GM19324 (cell line): ENCODE data around the gene RNF44.

ENCODE experiments used
- ATAC-seq: cut with Tn5 transposase; IDR thresholded peaks from one replicate; pipeline ENCODE4 v1.9.1; 2021; ENCODE audit warnings: mild to moderate bottlenecking, moderate library complexity; ENCODE audit not compliant: unreplicated experiment, low FRiP score

The RNF44 gene

DNA sequence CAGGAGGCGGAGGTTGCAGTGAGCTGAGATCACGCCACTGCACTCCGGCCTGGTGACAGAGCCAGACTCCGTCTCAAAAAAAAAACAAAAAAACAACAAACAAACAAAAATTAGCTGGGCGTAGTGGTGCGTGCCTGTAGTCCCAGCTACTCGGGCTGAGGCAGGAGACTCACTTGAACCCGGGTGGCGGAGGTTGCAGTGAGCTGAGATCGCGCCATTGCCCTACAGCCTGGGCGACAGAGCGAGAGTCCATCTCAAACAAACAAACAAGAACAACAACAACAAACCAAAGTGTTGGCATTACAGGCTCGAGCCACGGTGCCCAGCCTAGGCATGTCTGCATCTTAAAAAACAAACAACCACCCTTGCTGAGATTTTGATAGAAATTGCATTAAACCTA, 12.2 kb downstream of the RNF44 start:
- ATAC-seq = no peak

DNA sequence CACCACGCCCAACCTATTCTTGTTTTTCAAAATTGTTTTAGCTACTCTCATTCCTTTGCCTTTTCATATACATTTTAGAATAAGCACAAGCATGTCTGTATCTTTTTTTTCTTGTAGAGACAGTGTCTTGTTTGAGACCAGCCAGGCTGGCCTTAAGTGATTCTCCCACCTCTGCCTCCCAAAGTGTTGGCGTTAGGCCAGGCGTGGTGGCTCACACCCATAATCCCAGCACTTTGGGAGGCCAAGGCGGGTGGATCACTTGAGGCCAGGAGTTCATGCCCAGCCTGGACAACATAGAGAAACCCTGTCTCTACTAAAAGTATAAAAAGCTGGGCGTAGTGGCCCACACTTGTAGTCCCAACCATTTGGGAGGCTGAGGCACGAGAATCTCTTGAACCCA, 13.1 kb downstream of the RNF44 start:
- no peak for ATAC-seq

DNA sequence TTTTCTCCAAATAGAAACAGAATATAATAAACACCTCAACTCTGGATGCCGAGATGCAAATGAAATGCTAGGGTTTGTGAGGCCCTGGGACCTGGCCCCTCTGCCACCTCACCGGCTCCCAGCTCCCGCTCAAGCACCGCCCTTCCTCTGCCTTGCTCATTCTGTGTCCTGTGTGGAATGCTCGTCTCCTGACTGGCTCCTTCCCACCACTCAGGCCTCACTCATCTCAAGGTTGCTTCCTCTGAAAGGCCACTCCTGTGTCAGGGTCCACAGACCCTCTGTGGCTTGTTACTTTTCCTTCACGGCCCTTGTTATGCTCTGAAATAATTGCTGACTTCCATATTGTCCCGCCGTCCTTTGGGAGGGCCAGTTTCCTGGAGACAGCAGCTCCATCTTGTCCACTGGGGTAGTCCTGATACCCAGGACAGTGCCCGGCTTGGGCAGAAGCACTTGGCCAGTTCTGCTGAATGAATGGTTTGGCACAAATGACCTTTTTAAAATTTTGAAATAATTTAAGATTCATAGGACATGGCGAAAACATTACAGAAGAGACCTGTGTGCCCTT, 15.4 kb downstream of the RNF44 start:
- no peak for ATAC-seq

DNA sequence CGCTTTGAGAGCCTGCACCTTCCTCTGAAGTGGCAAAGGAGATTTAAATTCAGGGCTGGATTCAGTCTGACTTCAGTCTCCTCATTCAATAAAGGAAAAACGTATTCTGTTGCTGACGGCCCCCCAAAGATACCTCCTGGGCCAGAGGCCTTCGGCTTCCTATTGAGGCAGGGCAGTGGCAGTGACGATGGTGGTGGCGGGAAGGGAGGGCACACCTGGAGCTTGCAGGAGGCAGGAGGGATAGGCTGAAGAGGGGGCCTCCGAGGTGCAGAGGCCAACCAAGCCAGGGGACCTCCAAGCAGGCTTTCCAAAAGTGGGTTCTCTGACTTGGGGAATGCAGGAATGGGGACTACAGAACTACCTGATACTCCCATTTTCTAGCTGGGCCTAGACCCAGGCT, 15.9 kb downstream of the RNF44 start:
- ATAC-seq = no peak

DNA sequence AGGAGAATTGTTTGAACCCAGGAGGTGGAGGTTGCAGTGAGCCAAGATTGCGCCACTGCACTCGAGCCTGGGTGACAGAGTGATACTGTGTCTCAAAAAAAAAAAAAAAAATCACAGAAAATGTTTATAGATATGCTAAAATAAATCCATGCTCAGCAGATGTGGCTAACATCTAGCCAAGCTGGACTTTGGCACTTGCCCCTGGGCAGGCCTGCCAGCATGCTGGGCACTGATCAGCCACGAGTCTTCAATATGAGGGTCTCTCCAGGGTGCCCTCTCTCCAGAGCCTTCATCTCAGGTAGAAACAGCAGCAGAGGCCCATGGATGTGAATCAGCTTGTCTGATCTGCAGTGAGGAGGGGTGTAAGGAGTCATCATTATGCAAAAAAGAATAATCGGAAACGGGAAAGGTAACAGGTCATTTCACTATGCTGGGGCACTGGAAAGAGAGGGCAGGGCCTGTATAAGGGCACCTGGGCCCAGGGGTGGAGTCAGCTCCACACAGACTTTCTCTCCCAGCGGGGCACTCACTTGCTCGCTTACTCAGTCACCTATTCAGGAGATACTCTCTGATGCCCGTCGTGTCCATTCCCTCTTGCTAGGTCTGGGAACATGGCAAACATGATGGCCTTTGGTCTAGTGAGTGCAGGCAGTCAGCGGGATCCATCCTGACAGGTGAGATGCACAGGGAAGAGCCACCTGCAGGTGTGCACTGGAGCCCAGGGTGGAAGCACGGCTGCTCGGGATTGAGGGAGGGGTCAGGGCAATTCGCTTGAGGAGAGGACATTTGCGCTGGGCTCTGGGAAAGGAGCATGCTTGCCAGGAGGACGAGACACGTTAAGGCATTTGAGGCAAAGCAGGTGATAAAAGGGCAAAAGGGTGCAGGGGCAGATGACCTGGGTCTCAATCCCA, 17.1 kb downstream of the RNF44 start:
- ATAC-seq = no peak

DNA sequence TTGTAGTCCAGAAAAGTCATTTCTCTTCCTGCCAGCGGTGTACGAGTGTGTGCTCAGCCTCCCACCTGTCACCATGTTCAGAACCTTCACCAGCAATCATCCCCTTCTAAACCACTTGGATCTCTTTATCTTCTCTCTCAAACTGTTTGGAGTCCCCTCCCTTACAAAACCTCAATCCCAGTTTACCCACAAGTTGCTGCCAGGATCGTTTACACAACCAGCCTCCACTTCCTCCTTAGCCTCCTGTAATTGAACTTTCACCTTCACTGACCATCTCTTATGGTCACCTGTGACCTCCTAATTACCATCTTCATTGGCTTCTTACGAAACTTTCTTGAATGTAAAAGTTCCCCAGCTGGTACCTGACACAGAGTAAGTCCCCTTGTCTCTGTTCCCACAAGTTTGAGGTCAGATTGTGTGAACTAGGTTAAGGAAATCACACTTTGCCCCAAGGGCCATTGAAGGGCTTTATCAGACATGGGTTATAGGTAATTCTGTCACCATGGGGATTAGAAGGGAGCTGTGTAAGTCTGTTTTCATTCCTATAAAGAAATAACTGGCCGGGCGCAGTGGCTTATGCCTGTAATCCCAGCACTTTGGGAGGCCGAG, 20.0 kb downstream of the RNF44 start:
- no peak for ATAC-seq

DNA sequence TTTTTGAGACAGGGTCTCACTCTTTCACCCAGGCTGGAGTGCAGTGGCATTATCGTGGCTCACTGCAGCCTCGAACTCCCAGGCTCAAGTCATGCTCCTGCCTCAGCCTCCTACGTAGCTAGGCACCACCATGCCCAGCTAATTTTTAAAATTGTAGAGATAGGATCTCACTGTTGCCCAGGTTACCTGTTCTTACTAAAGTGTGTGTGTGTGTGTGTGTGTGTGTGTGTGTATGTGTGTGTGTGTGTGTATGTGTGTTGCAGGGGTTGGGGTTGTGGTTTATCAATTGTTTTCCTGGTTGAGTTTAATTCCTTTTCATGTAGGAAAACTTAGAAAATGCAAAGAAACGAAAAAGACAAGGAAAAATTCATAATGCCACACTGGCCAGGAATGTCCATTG, 21.8 kb downstream of the RNF44 start:
- ATAC-seq = no peak

DNA sequence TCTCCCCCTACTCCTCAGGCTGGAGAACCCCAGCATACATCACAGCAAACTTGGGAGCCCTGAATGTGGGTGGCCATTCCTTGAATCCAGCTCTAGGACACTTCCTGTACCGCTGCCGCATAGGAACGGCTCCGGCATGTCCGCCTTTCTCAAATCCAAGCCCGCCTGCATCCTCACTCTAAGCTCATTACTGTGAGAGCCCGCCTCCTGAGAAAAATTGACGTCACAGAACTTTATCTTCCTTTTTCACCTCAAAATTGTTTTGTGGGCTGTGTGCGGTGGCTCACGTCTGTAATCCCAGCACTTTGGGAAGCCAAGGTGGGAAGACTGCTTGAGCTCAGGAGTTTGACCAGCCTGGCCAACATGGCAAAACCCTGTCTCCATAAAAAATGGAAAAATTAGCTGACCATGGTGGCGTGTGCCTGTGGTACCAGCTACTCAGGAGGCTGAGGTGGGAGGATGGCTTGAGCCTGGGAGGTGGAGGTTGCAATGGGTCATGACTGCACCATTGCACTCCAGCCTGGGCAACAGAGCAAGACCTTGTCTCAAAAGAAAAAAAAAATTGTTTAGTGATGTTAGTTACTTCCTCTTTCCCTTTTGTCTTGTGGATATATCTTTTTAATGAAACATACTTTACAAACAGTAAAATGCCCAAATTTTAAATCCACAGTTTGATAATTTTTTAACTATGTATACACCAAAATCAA, 22.8 kb downstream of the RNF44 start:
- no peak for ATAC-seq

DNA sequence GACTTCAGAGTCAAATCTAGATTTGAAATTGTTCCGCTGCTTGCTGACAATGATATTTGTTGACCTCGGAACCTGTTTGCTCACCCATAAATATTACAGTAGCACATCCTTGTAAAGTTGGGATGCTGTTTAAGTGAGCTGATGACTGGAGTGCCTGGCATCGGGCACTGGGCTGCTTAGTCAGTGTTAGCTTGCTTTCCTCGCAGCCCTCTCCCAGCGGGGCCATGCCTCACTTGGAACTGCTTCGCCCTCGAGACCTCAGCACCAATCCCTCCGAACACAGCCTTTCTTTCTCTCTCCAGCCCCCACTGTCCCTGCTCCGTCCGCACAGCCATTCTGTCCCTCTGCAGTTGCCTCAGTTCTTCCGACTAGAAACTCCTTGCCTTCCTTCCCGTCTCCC, 23.4 kb downstream of the RNF44 start:
- no peak for ATAC-seq

DNA sequence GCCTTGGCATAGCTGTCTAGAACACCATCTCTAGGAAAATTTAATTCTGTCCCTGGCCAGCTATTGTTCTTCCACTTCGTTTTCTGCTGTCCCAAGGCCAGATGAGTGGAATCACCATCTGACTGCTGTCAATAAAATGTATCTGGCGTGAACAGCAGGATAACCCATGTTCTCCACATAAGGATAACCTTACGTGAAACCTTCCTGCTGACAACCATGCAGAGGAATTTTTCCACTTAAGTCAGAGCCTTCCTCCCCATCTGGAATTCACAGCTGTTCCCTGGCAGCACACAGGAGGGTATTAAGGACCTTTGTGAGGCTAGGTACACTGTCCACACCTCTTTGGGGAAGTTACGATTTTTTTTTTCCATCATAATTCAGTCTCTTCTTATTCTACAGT, 28.6 kb downstream of the RNF44 start:
- no peak for ATAC-seq

DNA sequence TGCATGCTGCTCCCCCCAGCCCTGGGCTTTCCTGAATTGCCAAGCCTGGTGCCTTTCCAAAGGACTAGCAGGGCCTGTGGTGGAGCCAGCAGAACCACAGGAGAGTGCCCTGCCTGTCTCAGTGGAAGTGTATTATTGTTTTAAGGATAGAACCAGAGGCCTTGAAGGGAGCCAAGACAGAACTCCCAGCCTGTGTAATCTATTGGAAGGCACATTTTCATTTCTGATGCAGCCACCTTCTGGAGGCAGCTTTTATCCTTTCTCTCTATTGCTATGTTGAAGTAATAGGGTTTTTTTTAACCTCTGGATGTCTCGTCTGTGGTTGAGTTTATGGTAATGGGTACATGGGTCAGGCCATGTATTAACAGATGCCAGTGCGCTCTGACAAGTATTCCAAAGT, 29.3 kb downstream of the RNF44 start:
- no peak for ATAC-seq

DNA sequence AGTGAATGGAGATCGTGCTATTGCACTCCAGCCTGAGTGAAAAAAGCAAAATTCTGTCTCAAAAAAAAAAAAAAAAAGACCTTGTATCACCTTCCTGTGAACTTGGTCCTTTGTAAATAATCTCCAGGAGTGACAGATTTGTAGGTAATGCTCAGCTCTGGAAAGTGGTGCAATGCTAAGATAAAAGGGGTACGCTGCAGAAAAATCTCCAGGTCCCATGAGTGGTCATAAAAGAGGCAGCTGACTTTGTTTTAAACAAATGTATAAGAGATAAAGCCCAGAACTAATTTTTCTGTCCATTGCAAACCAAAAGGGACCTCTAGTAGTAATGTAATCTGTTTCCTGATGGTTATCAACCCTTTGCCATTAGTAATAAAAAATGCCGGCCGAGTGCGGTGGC, 33.7 kb downstream of the RNF44 start:
- ATAC-seq = no peak

DNA sequence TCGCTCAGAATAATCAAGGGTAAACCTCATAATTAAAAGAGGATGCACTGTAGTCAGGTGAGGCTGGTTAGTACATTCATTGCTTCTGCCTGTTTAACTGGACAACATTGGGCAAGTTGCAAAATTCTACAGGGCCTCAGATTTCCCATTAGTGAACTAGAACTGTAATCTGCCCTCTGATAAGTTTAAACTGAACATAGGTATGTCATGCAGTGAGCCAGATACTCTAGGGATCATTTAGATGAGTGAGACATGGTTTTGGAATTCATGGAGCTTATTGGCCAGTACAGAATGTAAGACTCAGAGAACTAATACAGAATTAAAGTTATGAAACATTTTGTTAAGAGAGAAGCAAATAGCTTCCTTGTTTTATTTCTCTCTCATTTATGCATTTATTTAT, 35.9 kb downstream of the RNF44 start:
- no peak for ATAC-seq

DNA sequence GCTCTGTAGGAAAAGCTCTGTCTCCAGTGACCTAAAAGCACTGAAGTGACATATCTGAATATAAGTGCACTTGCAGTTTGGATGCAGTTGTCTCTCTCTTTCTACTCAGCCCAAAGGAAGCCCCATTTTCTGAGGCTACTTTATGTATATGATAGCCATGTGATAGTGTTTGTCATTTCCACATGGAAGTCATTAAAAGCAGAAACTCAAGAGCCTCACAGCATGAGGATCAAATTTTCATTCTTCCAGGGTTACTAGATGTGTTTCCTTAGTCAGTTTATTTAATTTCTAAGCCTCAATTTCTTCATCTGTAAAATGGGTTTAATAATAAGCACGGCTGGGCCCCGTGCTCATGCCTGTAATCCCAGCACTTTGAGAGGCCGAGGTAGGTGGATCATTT, 36.7 kb downstream of the RNF44 start:
- no peak for ATAC-seq

DNA sequence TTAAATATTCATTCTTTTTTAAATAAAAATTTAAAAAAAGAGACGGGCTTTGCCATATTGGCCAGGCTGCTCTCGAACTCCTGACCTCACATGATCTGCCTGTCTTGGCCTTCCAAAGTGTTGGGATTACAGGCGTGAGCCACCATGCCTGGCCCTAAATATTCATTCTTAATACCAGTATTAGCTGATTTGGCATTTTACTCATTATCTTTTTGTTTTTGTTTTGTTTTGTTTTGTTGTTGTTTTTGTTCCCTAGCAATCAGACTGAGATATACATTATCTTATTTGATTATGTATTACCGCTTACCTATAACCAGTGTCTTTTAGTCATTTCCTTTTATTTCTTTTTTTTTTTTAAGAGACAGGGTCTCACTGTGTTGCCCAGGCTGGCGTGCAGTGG, 37.9 kb downstream of the RNF44 start:
- ATAC-seq = no peak

DNA sequence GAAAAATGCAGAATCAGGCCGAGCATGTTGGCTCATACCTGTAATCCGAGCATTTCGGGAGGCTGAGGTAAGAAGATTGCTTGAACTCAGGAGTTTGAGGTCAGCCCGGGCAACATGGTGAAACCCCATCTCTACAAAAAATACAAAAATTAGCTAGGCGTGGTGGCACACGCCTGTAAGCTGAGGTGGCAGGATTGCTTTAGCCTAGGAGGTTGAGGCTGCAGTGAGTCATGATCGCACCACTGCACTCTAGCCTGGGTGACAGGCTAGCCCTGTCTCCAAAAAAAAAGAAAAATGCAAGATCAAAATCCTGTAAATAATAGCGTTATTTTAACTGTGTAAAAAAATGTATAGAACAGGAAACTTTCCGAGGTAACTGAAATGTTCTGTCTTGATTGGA, 39.4 kb downstream of the RNF44 start:
- ATAC-seq = no peak

DNA sequence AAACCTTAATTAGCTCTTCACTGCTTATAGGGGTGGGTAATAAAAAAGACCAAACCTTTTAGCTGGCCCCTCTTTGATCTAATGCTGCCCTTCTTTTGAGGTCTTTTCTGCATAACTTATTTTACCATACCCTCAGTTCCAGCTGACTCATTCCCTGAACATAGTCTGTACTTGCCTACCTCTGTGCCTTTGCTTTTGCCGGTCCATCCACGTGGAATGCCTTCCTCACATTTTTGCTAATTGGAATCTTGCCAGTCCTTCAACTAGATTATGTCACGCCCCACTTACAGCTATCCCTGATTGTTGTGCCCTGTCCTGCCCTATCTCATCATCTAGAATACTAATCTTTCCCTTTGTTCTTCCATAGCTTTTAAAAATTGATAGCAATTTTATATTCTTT, 44.8 kb downstream of the RNF44 start:
- ATAC-seq = no peak

DNA sequence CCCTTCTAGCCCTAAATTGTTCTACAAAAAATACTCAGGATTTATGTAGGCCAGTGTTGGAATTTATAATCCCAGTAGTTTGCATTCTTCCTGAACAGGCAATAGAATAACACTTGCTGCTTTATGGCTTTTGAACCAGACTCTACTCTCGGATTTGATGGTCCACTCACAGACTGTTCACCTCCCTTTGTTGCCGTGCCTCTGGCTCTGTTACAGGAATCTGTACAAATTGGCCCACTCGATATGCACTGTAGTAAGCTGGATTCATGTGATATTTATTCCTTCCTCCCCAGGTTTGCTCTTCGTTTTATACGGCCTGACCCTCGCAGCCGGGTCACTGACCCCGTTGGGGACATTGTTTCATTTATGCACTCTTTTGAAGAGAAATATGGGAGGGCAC, 45.3 kb downstream of the RNF44 start:
- ATAC-seq = no peak

DNA sequence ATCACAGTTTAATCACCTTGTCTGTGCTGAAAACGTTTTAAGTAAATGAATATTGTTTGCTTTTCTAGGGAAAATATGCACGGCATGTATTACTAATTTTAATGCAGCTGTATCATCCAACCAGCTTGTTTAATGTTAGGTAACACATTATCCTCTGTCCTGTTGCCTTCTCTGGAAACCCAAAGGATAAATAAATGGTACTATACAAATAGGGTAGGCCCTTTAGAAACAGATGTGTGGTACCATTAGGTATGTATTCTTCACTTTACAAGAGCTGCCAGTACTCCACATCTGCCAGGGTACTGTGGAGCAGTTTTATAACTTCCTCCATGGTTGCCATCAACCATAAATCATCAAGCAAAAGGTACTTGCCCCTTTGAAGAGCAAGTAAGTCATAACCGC, 46.1 kb downstream of the RNF44 start:
- ATAC-seq = no peak

DNA sequence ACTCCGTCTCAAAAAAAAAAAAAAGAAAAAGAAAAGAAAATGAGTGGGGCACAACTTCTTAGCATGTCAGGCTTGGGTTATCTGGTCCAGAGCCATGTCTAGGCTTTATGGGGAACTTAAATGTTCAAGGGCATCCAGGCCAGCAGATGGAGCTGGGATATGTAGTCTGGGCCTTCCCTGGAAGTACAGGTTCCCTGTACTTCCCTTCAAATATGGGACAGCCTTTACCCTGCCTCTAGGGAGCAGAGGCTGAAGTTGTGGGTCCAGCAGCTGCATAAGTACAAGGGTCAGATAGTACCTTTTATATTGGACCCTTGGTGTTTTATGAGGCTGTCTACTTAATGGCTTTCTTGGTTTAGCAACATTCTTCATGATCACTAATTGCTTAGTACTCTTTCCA, 46.9 kb downstream of the RNF44 start:
- no peak for ATAC-seq

DNA sequence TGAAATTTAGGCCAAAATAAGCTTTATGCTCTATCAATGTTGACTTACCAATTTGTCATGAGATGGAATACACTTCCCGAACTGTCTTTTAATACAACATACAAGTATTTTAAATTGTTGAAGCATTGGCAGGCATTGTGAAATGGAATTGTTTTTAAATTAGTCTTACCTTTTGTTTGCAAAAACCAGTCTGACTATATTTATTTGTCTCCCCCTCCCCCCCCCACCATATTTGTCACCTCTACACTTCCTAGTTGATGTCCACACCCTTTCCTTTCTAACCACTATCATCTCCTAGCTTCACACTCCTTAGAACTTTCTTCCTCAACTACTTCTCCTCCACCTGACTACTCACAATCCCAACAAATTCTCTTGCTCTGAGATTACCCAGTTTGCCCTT, 48.1 kb downstream of the RNF44 start:
- ATAC-seq = no peak
